ENCODE data around the gene PLSCR3. TPM values are rescaled to one million over a fixed set of nuclear protein-coding genes. Genes with fewer than 3 reads are reported as not detected.

PLSCR3 gene
- total RNA-seq, 1 donor from 2014 or later, result 6.6 TPM

DNA sequence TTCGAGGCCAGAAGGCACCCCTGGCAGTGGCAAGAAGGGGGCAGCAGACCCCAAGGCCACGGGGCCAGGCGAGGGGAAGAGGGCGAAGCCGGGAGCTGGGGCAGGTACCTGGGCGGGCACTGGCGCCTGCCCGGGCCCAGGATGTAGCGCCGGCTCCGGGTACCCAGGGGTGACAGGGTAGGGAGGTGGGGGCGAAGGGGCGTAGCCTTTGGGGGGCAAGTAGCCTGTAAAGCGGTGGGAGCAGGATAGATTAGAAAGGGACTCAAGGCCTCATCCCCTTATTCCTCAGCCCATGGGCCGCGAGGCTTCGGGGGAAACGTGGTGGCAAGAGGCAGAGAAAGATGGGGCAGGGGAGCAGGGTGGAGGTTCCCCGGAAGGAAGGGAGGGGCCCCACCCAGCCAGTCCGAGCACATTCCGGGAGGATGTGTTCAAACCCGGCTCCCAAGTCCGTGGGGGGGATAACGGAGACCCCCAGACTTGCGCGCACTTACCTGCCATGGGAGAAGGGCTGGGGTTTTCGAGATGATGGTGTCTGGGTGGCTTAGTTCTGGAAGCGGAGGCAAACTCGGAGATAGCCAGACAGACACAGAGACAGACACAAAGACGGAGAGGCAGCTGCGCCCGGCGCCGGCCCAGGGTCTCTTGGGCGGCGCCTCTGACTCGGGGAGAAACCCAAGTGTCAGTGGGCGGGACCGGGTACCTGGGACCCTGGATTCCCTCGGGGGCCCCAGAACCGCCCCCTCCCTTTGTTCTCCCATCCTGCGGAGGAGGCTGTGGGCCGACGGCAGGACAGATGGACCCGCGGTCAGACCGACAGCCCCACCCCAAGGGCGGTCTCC is 493 bp downstream of the PLSCR3 start:
- H3K36me3 ChIP-seq, result no peaks in the 10 kb centered on the region
- peak; percentile 85 for DNase-seq (ENCODE audit: low spot score)
- no peak overlapping the region for H3K9ac ChIP-seq
- H3K4me3 Mint-ChIP-seq, result peak overlapping the region; percentile 90
- H3K4me3 ChIP-seq, result peak overlapping the region; percentile 90
- peaks cover 7% of the 10 kb centered on the region for H3K36me3 Mint-ChIP-seq
- no peaks in the 10 kb centered on the region for H3K9me3 ChIP-seq (ENCODE audit: low read depth)
- peak overlapping the region; percentile 87 for H3K4me2 ChIP-seq
- peaks cover 10% of the 10 kb centered on the region for H4K20me1 ChIP-seq (ENCODE audit: low read depth)
- no peaks in the 10 kb centered on the region for H3K9me3 Mint-ChIP-seq
- H3K27ac ChIP-seq, result no peak overlapping the region
- peaks cover 9% of the 10 kb centered on the region for H3K4me1 Mint-ChIP-seq
- peaks cover 13% of the 10 kb centered on the region for H3F3A ChIP-seq (ENCODE audit: low read depth)
- H3K79me2 ChIP-seq (ENCODE audit: low read depth), result no peaks in the 10 kb centered on the region
- H3K27me3 Mint-ChIP-seq (ENCODE audit: insufficient read depth, low read depth), result peaks cover 3% of the 10 kb centered on the region
- H2AFZ ChIP-seq (replicated peaks), result peak overlapping the region; percentile 90
- H3K27me3 ChIP-seq, result peaks cover 5% of the 10 kb centered on the region
- TF ChIP-seq, protein P1, sequence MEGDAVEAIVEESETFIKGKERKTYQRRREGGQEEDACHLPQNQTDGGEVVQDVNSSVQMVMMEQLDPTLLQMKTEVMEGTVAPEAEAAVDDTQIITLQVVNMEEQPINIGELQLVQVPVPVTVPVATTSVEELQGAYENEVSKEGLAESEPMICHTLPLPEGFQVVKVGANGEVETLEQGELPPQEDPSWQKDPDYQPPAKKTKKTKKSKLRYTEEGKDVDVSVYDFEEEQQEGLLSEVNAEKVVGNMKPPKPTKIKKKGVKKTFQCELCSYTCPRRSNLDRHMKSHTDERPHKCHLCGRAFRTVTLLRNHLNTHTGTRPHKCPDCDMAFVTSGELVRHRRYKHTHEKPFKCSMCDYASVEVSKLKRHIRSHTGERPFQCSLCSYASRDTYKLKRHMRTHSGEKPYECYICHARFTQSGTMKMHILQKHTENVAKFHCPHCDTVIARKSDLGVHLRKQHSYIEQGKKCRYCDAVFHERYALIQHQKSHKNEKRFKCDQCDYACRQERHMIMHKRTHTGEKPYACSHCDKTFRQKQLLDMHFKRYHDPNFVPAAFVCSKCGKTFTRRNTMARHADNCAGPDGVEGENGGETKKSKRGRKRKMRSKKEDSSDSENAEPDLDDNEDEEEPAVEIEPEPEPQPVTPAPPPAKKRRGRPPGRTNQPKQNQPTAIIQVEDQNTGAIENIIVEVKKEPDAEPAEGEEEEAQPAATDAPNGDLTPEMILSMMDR (IDR thresholded peaks at IDR 0.05), result peak; percentile 40
- TF ChIP-seq EZH2 (IDR thresholded peaks at IDR 0.05), result no peak
- peaks cover 10% of the 10 kb centered on the region for H3K4me1 ChIP-seq
- H3K27ac Mint-ChIP-seq, result no peak overlapping the region

DNA sequence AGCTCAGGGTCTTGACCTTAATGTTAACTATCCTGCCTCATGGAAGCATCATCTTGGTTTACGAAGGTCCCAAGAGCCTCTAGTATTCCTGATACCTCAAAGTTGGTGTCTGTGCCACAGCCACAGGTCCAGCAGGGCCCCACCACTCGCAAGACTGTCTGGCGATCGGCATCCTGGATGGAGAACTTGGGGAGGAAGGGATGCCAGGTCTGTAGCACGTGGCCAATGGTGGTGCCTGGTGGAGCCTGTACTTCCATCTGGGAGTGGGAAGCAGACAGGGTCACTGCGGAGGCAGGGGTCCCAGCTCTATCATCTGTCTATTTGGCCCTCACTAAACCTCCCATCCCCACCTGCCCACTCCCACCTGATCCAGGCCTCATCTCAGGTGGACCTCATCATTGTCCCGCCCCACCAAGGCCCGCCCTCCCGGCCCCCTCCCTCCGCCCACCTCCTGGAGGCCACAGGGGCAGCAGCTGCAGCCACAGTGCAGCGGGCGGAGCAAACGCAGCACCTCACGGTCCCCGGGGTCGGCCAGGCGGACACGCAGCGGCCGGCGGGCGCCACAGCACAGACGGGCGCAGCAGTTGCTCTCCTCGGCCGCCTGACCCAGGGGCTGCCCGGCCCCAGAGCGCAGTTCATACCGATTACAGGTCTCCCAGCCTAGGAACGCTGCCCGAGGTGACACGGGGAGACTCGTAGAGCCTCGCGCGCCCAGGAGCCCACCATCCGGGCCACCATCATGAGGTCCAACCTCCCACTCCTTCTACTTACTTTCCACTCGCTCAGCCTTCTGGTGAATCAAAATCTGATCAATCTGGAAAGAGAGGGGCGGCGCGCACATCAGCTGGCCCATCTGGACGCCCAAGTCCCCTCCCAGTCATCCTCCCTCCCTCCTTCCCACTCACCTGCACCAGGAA is 1.4 kb downstream of the PLSCR3 start:
- H2AFZ ChIP-seq (replicated peaks), result no peak overlapping the region
- no peak overlapping the region for H3K27ac ChIP-seq
- Mint-ChIP-seq H3K36me3 (peaks cover 7% of the 10 kb centered on the region), H3K9me3 (no peaks in the 10 kb centered on the region), H3K4me3 (peak overlapping the region; percentile 90), H3K4me1 (peaks cover 9% of the 10 kb centered on the region), H3K27ac (no peak overlapping the region), H3K27me3 (ENCODE audit: insufficient read depth, low read depth) (peaks cover 3% of the 10 kb centered on the region)
- DNase-seq (ENCODE audit: low spot score), result peak; percentile 43
- H3K4me3 ChIP-seq, result peak overlapping the region; percentile 90
- peaks cover 10% of the 10 kb centered on the region for H3K4me1 ChIP-seq
- no peaks in the 10 kb centered on the region for H3K36me3 ChIP-seq
- peaks cover 5% of the 10 kb centered on the region for H3K27me3 ChIP-seq
- H4K20me1 ChIP-seq (ENCODE audit: low read depth), result peaks cover 10% of the 10 kb centered on the region
- no peaks in the 10 kb centered on the region for H3K9me3 ChIP-seq (ENCODE audit: low read depth)
- no peaks in the 10 kb centered on the region for H3K79me2 ChIP-seq (ENCODE audit: low read depth)
- H3K9ac ChIP-seq, result no peak overlapping the region
- peak overlapping the region; percentile 87 for H3K4me2 ChIP-seq
- H3F3A ChIP-seq (ENCODE audit: low read depth), result peaks cover 13% of the 10 kb centered on the region
- TF ChIP-seq, protein P1 (IDR thresholded peaks at IDR 0.05), result no peak
- TF ChIP-seq EZH2phosphoT487 (IDR thresholded peaks at IDR 0.05) (no peak), EZH2 (IDR thresholded peaks at IDR 0.05) (no peak)

DNA sequence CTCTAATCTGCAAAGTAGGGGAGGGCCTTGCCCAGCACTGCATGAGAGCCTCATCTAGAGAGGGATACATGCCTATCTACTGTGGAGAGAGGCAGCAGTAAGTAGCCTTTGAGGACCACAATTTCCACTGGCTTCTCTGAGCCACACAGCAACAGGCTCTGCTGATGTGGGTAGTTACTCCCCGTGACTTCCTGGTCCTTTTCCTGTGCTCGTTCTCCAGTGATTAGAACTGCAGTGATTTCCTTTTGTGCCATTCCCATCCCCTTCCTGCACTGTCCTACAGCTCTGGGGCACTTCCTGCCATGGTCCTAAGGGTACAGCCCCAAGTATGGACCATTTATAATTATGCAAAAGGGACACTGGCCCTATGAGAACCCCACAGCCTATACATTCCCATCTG is 3.0 kb downstream of the PLSCR3 start:
- no peak overlapping the region for H3K9ac ChIP-seq
- H3K27me3 ChIP-seq, result peaks cover 5% of the 10 kb centered on the region
- H3K36me3 ChIP-seq, result no peaks in the 10 kb centered on the region
- Mint-ChIP-seq H3K27ac (no peak overlapping the region), H3K4me3 (peak overlapping the region; percentile 78), H3K4me1 (peaks cover 9% of the 10 kb centered on the region), H3K9me3 (no peaks in the 10 kb centered on the region), H3K36me3 (peaks cover 7% of the 10 kb centered on the region), H3K27me3 (ENCODE audit: insufficient read depth, low read depth) (peaks cover 3% of the 10 kb centered on the region)
- H3K79me2 ChIP-seq (ENCODE audit: low read depth), result no peaks in the 10 kb centered on the region
- H3K4me1 ChIP-seq, result peaks cover 10% of the 10 kb centered on the region
- H3F3A ChIP-seq (ENCODE audit: low read depth), result peaks cover 13% of the 10 kb centered on the region
- H4K20me1 ChIP-seq (ENCODE audit: low read depth), result peaks cover 10% of the 10 kb centered on the region
- H3K9me3 ChIP-seq (ENCODE audit: low read depth), result no peaks in the 10 kb centered on the region
- H3K4me2 ChIP-seq, result no peak overlapping the region
- H3K4me3 ChIP-seq, result no peak overlapping the region
- no peak for TF ChIP-seq EZH2 (IDR thresholded peaks at IDR 0.05)
- no peak for DNase-seq (ENCODE audit: low spot score)
- H2AFZ ChIP-seq (replicated peaks), result no peak overlapping the region
- no peak overlapping the region for H3K27ac ChIP-seq

Data from neural progenitor cell (in vitro differentiated cells).